Measurements from ENCODE around the gene NES.

GRCh38 chr1:156721131-156721530, 43.9 kb upstream of the NES start:
- TF ChIP-seq CTCF (IDR thresholded peaks at IDR 0.05) (no peak), SIN3A (IDR thresholded peaks at IDR 0.05; ENCODE audit: borderline replicate concordance, insufficient read depth, low read depth, low read length) (no peak), REST (IDR thresholded peaks at IDR 0.05; ENCODE audit: insufficient read depth in 1 of 2, low read depth in 2 of 2, low read length in 1 of 2) (no peak), POLR2AphosphoS5 (IDR thresholded peaks at IDR 0.05; ENCODE audit: low read depth, low read length) (no peak), TCF7L2 (IDR thresholded peaks at IDR 0.05; ENCODE audit: low read depth, low read length) (no peak)
